Parathyroid adenoma (tissue), 2 donors: ENCODE data around the gene SAG.

Experiments
- H2AFZ ChIP-seq: fragments of 300-600 bp; sonication (generic); one replicate; pipeline ENCODE4 v1.7.0; 2017; ENCODE audit warnings: antibody characterized with exemption, mild to moderate bottlenecking
- H3K27ac ChIP-seq: fragments of 300-600 bp; sonication (generic); one replicate; pipeline ENCODE4 v1.7.0; 2017
- H3K27me3 ChIP-seq: fragments of 300-600 bp; sonication (generic); one replicate; pipeline ENCODE4 v1.7.0; 2017; ENCODE audit warnings: low read length; ENCODE audit not compliant: control insufficient read depth, insufficient read depth
- H3K36me3 ChIP-seq: fragments of 300-600 bp; sonication (generic); one replicate; pipeline ENCODE4 v1.7.0; 2017; ENCODE audit warnings: low read length; ENCODE audit not compliant: control insufficient read depth, insufficient read depth
- H3K4me1 ChIP-seq: fragments of 300-600 bp; sonication (generic); one replicate; pipeline ENCODE4 v1.7.0; 2017; ENCODE audit warnings: control low read depth
- H3K4me2 ChIP-seq: fragments of 300-600 bp; sonication (generic); one replicate; pipeline ENCODE4 v1.7.0; 2017; ENCODE audit warnings: low read length
- H3K4me3 ChIP-seq: fragments of 300-600 bp; sonication (generic); one replicate; pipeline ENCODE4 v1.7.0; 2017; ENCODE audit warnings: low read depth, low read length
- H3K79me2 ChIP-seq: fragments of 300-600 bp; sonication (generic); one replicate; pipeline ENCODE4 v1.7.0; 2017; ENCODE audit warnings: control low read depth
- H3K9ac ChIP-seq: fragments of 300-600 bp; sonication (generic); one replicate; pipeline ENCODE4 v1.7.0; 2017; ENCODE audit warnings: mild to moderate bottlenecking
- H3K9me3 ChIP-seq: fragments of 300-600 bp; sonication (generic); one replicate; pipeline ENCODE4 v1.7.0; 2017; ENCODE audit warnings: low read length; ENCODE audit not compliant: control insufficient read depth
- CTCF ChIP-seq: fragments of 300-600 bp; sonication (generic); IDR thresholded peaks from one replicate; pipeline ENCODE4 v1.7.0; 2017; ENCODE audit warnings: antibody characterized with exemption, mild to moderate bottlenecking
- donor health status: primary hyperparathyroidism.

The SAG gene

GRCh38 chr2:233325256-233325655 lies 17.6 kb downstream of the SAG start:
- H3K27ac ChIP-seq = no peak overlapping the region
- no peak for TF ChIP-seq CTCF
- H3K4me1 ChIP-seq = no peaks in the 10 kb centered on the region
- no peaks in the 10 kb centered on the region for H3K27me3 ChIP-seq
- H3K4me2 ChIP-seq = no peak overlapping the region
- no peak overlapping the region for H3K9ac ChIP-seq
- H2AFZ ChIP-seq = no peak overlapping the region
- H3K9me3 ChIP-seq = no peaks in the 10 kb centered on the region
- H3K4me3 ChIP-seq = no peak overlapping the region
- H3K79me2 ChIP-seq = no peaks in the 10 kb centered on the region
- no peaks in the 10 kb centered on the region for H3K36me3 ChIP-seq

- TF ChIP-seq CTCF = no peak
- H3K9ac ChIP-seq = no peak overlapping the region
- no peaks in the 10 kb centered on the region for H3K4me1 ChIP-seq
- no peaks in the 10 kb centered on the region for H3K27me3 ChIP-seq
- H3K4me3 ChIP-seq = no peak overlapping the region
- H3K4me2 ChIP-seq = no peak overlapping the region
- H3K79me2 ChIP-seq = no peaks in the 10 kb centered on the region
- H3K36me3 ChIP-seq = no peaks in the 10 kb centered on the region
- no peaks in the 10 kb centered on the region for H3K9me3 ChIP-seq
- H3K27ac ChIP-seq = no peak overlapping the region
- no peak overlapping the region for H2AFZ ChIP-seq
Observed at GRCh38 chr2:233325814-233326213, 18.2 kb downstream of the SAG start.

GRCh38 chr2:233326500-233326899 lies 18.9 kb downstream of the SAG start:
- no peaks in the 10 kb centered on the region for H3K9me3 ChIP-seq
- no peaks in the 10 kb centered on the region for H3K79me2 ChIP-seq

GRCh38 chr2:233328922-233329321 lies 21.3 kb downstream of the SAG start:
- TF ChIP-seq CTCF = no peak
- H3K9me3 ChIP-seq = no peaks in the 10 kb centered on the region
- H3K36me3 ChIP-seq = no peaks in the 10 kb centered on the region
- no peaks in the 10 kb centered on the region for H3K27me3 ChIP-seq
- H3K4me3 ChIP-seq = no peak overlapping the region
- H3K9ac ChIP-seq = no peak overlapping the region
- no peak overlapping the region for H3K27ac ChIP-seq
- H2AFZ ChIP-seq = no peak overlapping the region
- peaks cover 4% of the 10 kb centered on the region for H3K4me1 ChIP-seq
- no peak overlapping the region for H3K4me2 ChIP-seq
- H3K79me2 ChIP-seq = no peaks in the 10 kb centered on the region

More at GRCh38 chr2:233326500-233326899, 18.9 kb downstream of the SAG start:
- Histone ChIP-seq H3K4me3 (no peak overlapping the region), H3K4me1 (no peaks in the 10 kb centered on the region), H2AFZ (no peak overlapping the region), H3K27ac (no peak overlapping the region), H3K36me3 (no peaks in the 10 kb centered on the region), H3K4me2 (no peak overlapping the region), H3K27me3 (no peaks in the 10 kb centered on the region), H3K9ac (no peak overlapping the region)
- TF ChIP-seq CTCF = no peak

- Histone ChIP-seq H3K27ac (no peak overlapping the region), H3K9ac (no peak overlapping the region), H3K36me3 (no peaks in the 10 kb centered on the region), H3K79me2 (no peaks in the 10 kb centered on the region), H2AFZ (no peak overlapping the region), H3K27me3 (no peaks in the 10 kb centered on the region), H3K4me2 (no peak overlapping the region), H3K9me3 (no peaks in the 10 kb centered on the region), H3K4me3 (no peak overlapping the region), H3K4me1 (peaks cover 4% of the 10 kb centered on the region)
- TF ChIP-seq CTCF = no peak
Observed at GRCh38 chr2:233329489-233330135, 22.0 kb downstream of the SAG start.
